GM12891 (cell line): Measurements from ENCODE around the gene CDC20.

Source experiments
- PAX5 ChIP-seq: IDR thresholded peaks from 2 replicates; pipeline ENCODE4 v1.6.1; 2011; ENCODE audit warnings: low read length, moderate library complexity, mild to moderate bottlenecking; ENCODE audit not compliant: insufficient read depth, severe bottlenecking
- POLR2A ChIP-seq: IDR thresholded peaks from 2 replicates; pipeline ENCODE4 v1.6.1; 2011; ENCODE audit warnings: low read depth, low read length, control low read depth
- POLR2AphosphoS5 ChIP-seq: IDR thresholded peaks from 2 replicates; pipeline ENCODE4 v1.6.1; 2011; ENCODE audit warnings: low read depth, low read length, control low read depth
- SPI1 ChIP-seq: IDR thresholded peaks from 2 replicates; pipeline ENCODE4 v1.6.1; 2011; ENCODE audit warnings: low read depth, low read length, control low read depth
- TAF1 ChIP-seq: IDR thresholded peaks from 2 replicates; pipeline ENCODE4 v1.6.1; 2011; ENCODE audit warnings: low read depth, low read length, control low read depth

DNA sequence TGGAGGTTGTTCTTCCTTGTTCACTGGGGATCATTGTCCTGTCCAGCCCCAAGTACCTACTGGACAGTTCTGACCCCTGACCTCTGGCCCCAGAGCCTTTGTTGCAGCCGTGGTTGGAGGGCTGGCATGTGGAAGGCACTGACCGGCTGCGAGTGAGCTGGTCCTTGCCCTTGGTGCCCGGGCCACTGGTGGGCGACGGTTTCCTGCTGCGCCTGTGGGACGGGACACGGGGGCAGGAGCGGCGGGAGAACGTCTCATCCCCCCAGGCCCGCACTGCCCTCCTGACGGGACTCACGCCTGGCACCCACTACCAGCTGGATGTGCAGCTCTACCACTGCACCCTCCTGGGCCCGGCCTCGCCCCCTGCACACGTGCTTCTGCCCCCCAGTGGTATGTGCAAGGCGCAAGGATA lies 46.6 kb upstream of the CDC20 start:
- TF ChIP-seq POLR2A (no peak), TAF1 (no peak), POLR2AphosphoS5 (no peak), SPI1 (no peak), PAX5 (no peak)
